Measurements from ENCODE around the gene CELF5. TPM values are rescaled to one million over a fixed set of nuclear protein-coding genes. Genes with fewer than 3 reads are reported as not detected.
"Not testable (repeated sequence)": the region's sequence is repeated elsewhere in the genome, so short reads cannot be mapped to it uniquely, and the experiment has no call there.

Gene CELF5
- total RNA-seq, 1 experiment from 2014 or later, result 7.7 TPM

GRCh38 chr19:3330047-3330446 is 105.6 kb downstream of the CELF5 start (continued):
- no peak for TF ChIP-seq EMX1 (CRISPR knock-in tag; IDR thresholded peaks at IDR 0.05)
- no peak for TF ChIP-seq MLX (CRISPR knock-in tag; IDR thresholded peaks at IDR 0.05)
- TF ChIP-seq HMGA2 (CRISPR knock-in tag; IDR thresholded peaks at IDR 0.05), result no peak
- no peak for TF ChIP-seq ZBTB21 (CRISPR knock-in tag; IDR thresholded peaks at IDR 0.05; ENCODE audit: borderline replicate concordance)

GRCh38 chr19:3332232-3332631 is 107.8 kb downstream of the CELF5 start:
- CTCF ChIA-PET, result not testable (repeated sequence)

GRCh38 chr19:3333020-3333583 is 108.6 kb downstream of the CELF5 start:
- DNase-seq (ENCODE audit: low spot score) (no peak), ATAC-seq (no peak)
- POLR2A ChIA-PET, result interaction anchor here (0.6 kb wide), 1 partner anchor 112 kb away, joined by 5 read pairs; no protein-coding TSS in a partner anchor
- TF ChIP-seq SMAD3 (CRISPR knock-in tag; IDR thresholded peaks at IDR 0.05; ENCODE audit: borderline replicate concordance), result no peak
- Mint-ChIP-seq H3K4me1 (no peaks in the 10 kb centered on the region), H3K9me3 (no peaks in the 10 kb centered on the region), H3K27ac (no peak overlapping the region), H3K27me3 (ENCODE audit: low read depth) (peaks cover 38% of the 10 kb centered on the region), H3K36me3 (no peaks in the 10 kb centered on the region), H3K4me3 (no peak overlapping the region)
- CTCF ChIA-PET, result interaction anchor here (0.8 kb wide), 1 partner anchor 96 kb away, joined by 3 read pairs; no protein-coding TSS in a partner anchor

More at GRCh38 chr19:3332232-3332631, 107.8 kb downstream of the CELF5 start:
- ATAC-seq; DNase-seq (ENCODE audit: low spot score); H3K4me3 Mint-ChIP-seq; POLR2A ChIA-PET; H3K9me3 Mint-ChIP-seq; H3K36me3 Mint-ChIP-seq; H3K4me1 Mint-ChIP-seq; H3K27ac Mint-ChIP-seq: not testable (repeated sequence)
- peaks cover 41% of the 10 kb centered on the region for H3K27me3 Mint-ChIP-seq (ENCODE audit: low read depth)

- CTCF ChIA-PET, result interaction anchor here (0.8 kb wide), 1 partner anchor 96 kb away, joined by 3 read pairs; no protein-coding TSS in a partner anchor
- Mint-ChIP-seq H3K4me3 (no peak overlapping the region), H3K4me1 (no peaks in the 10 kb centered on the region), H3K27ac (no peak overlapping the region), H3K36me3 (no peaks in the 10 kb centered on the region), H3K27me3 (ENCODE audit: low read depth) (peaks cover 38% of the 10 kb centered on the region), H3K9me3 (no peaks in the 10 kb centered on the region)
- POLR2A ChIA-PET, result no interaction called here
- DNase-seq (ENCODE audit: low spot score), result no peak
- no peak for ATAC-seq
- TF ChIP-seq NR1H2 (CRISPR knock-in tag; IDR thresholded peaks at IDR 0.05) (no peak), TCF7 (CRISPR knock-in tag; IDR thresholded peaks at IDR 0.05; ENCODE audit: low read depth) (no peak), ZBTB43 (CRISPR knock-in tag; IDR thresholded peaks at IDR 0.05) (no peak), ZNF512 (CRISPR knock-in tag; IDR thresholded peaks at IDR 0.05; ENCODE audit: borderline replicate concordance) (no peak), CDX4 (CRISPR knock-in tag; IDR thresholded peaks at IDR 0.05; ENCODE audit: borderline replicate concordance) (no peak), TEAD1 (CRISPR knock-in tag; IDR thresholded peaks at IDR 0.05) (no peak), SOX15 (CRISPR knock-in tag; IDR thresholded peaks at IDR 0.05) (no peak), ZNF396 (CRISPR knock-in tag; IDR thresholded peaks at IDR 0.05; ENCODE audit: borderline replicate concordance) (no peak), ZNF317 (CRISPR knock-in tag; IDR thresholded peaks at IDR 0.05; ENCODE audit: borderline replicate concordance, low read depth) (no peak), AFF4 (CRISPR knock-in tag; IDR thresholded peaks at IDR 0.05; ENCODE audit: borderline replicate concordance) (no peak), PRRX2 (CRISPR knock-in tag; IDR thresholded peaks at IDR 0.05) (no peak), ZNF281 (CRISPR knock-in tag; IDR thresholded peaks at IDR 0.05) (no peak)
These were observed 109.2 kb downstream of the CELF5 start for GRCh38 chr19:3333662-3334061.
